Measurements from ENCODE around the gene MARK2. TPM values are rescaled to one million over a fixed set of nuclear protein-coding genes. Genes with fewer than 3 reads are reported as not detected.

Gene MARK2
- total RNA-seq, 1 donor from 2014 or later = 36.5 TPM

DNA sequence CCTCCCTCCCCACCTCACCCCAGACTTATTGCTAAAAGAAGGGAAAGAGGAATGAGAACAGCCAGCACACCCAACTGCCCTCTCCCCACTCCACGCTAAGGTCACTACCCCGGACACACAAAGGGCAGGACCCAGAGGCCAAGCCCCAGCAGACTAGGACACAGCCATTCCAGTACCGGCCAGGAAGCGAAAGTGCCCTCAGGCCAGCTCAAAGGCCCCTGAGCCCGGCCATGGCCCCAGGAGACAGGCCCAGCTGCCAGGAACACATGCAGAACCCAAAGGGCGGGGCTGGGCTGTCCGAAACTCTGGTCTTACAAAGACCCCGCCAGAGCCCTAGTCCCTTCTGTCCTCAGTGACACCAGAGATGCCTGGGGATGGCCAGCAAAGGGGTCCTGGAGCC lies 72.5 kb downstream of the MARK2 start:
- no peak overlapping the region for H3K27ac Mint-ChIP-seq
- no peak for DNase-seq (ENCODE audit: low spot score)
- intact Hi-C loops (cut with micrococcal nuclease) = no loop called here

DNA sequence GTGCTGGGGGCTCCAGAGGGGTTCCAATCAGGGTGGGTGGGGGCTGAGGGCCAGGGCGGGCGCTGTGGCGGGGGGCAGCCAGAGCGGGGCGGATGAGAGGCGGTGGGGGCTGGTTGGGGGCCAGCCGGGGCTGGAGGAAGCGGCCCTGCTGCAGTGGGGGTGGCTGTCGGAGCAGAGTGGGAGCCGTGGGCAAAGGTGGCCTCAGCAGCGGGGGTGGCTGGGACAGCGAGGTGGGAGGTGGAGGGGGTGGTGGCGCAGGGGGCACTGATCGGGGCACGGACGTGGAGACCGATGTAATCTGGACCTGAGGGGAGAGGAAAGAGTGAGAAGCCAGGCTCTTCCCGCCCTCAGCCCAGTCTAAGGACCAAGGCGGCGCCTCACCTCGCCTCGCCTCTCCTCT lies 73.0 kb downstream of the MARK2 start:
- DNase-seq (ENCODE audit: low spot score) = no peak
- intact Hi-C loops (cut with micrococcal nuclease) = no loop called here
- Mint-ChIP-seq H3K4me1 (ENCODE audit: low read depth) (no peaks in the 10 kb centered on the region), H3K4me3 (ENCODE audit: low read depth) (no peak overlapping the region), H3K27ac (no peak overlapping the region), H3K36me3 (ENCODE audit: low read depth) (peaks cover 8% of the 10 kb centered on the region), H3K9me3 (no peaks in the 10 kb centered on the region), H3K27me3 (ENCODE audit: low read depth) (peaks cover 4% of the 10 kb centered on the region)

More for the DNA sequence above, 72.5 kb downstream of the MARK2 start:
- Mint-ChIP-seq H3K4me1 (ENCODE audit: low read depth) (peaks cover 1% of the 10 kb centered on the region), H3K27me3 (ENCODE audit: low read depth) (peaks cover 4% of the 10 kb centered on the region), H3K36me3 (ENCODE audit: low read depth) (peaks cover 12% of the 10 kb centered on the region), H3K4me3 (ENCODE audit: low read depth) (no peak overlapping the region), H3K9me3 (no peaks in the 10 kb centered on the region)

DNA sequence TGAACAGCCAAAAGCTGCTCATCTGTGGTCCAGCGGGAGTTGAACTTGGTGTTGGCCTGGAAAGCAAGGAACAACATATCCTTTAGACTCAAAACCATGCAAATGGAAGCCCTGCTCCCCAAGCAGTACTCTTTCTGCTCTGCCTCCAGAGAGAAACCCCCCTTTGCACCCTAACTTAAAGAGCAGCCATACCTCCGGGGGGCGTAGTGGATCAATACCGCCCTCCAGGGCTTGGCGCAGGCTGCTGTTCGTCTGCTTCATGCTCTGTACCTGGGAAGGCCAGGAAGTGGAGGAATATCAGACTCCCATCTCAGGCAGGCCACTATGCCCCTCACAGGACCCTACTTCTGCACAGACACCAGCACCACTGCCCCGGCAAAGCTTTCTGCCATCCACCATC lies 73.8 kb downstream of the MARK2 start:
- Mint-ChIP-seq H3K36me3 (ENCODE audit: low read depth) (peaks cover 6% of the 10 kb centered on the region), H3K27me3 (ENCODE audit: low read depth) (peaks cover 6% of the 10 kb centered on the region), H3K4me1 (ENCODE audit: low read depth) (peaks cover 2% of the 10 kb centered on the region), H3K9me3 (no peaks in the 10 kb centered on the region), H3K4me3 (ENCODE audit: low read depth) (no peak overlapping the region), H3K27ac (no peak overlapping the region)
- intact Hi-C loops (cut with micrococcal nuclease) = no loop called here
- DNase-seq (ENCODE audit: low spot score) = no peak

DNA sequence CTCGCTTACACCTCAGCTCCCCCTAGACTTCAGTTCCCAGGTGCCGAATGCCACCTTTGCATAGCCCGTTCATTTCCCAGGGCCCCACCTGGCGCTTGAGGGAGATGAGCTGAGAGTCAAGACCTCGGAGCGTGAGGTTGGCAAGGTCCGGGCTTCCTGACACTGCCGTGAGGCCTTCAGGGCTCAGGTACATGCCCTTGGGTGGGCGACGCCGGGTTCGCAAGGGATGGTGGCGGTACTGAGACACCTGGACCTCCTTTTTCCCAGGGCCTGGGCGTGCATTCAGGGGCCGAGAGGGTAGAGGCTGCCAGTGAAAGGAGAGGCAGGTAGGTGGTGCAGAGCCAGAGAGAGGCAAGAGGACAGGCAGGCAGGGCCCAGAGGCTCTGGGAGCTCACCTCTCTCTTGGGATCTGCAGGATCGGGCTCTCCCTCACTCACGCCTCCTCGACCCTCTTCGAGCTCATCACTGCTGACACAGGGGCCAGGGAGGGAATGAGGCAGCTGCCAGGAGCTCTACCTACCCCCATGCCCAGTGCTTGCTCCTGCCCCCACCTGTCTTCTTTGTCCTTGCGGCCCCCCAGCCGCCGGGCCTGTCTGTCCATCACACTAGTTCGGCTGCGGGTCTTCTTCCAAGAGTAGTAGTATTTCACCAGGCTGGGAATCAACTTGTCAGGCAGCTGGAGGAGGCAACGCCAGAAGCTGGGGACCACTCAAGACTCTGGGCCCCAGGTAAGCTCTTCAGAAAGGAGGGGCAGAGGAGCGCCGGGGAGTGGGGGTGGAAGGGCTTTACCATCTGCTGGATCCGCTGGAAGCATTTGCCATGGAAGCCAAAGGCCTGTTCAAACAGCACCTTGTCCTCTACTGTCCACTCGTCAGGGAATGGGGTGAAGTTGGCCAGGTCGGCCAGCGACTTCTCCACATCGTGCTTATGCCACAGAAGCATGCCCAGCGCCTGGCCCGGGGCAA lies 75.2 kb downstream of the MARK2 start:
- Mint-ChIP-seq H3K27me3 (ENCODE audit: low read depth) (peaks cover 13% of the 10 kb centered on the region), H3K4me1 (ENCODE audit: low read depth) (peaks cover 4% of the 10 kb centered on the region), H3K4me3 (ENCODE audit: low read depth) (no peak overlapping the region), H3K27ac (no peak overlapping the region), H3K36me3 (ENCODE audit: low read depth) (peaks cover 6% of the 10 kb centered on the region), H3K9me3 (no peaks in the 10 kb centered on the region)
- intact Hi-C loops (cut with micrococcal nuclease) = no loop called here
- no peak for DNase-seq (ENCODE audit: low spot score)

DNA sequence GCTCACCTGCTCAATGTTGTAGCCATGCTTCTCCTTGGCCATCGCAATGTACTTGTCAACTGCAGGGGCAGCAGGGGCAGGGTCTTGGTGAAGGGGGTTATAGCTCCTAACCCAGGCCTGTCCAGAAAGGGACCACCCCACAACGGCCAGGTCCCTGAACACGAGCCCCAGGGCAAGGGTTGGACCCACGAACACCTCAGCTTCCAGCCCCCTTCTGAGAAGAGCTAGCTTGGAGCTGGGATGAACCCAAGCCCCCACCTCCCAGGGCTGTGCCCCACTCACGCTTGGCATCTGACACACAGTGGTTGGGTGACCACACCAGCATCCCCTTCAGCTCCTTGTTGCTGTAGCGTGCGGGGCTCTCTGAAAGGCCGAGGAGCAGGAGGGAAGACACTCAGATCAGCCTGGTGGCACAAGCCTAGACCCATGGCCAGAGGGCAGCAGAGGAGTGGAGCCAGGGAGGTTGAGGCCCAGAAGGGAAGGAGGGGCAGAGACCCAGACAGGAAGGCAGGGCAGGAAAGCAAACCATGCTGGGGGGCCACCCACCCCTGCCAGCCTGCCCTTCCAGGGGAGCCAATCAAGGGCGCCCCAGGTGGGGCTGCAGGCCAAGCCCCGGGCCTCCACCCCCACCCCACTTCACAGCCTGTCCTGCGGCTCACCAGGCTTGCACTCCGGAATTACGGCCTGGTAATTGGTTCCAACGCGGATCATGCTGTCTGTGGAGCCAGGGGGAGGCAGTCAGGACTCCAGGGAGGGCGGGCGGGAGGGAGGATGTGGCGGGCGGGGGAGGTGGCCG lies 76.2 kb downstream of the MARK2 start:
- H3K4me1 Mint-ChIP-seq (ENCODE audit: low read depth) = peaks cover 4% of the 10 kb centered on the region
- no peak overlapping the region for H3K27ac Mint-ChIP-seq
- H3K9me3 Mint-ChIP-seq = no peaks in the 10 kb centered on the region
- DNase-seq (ENCODE audit: low spot score) = no peak
- H3K27me3 Mint-ChIP-seq (ENCODE audit: low read depth) = peaks cover 13% of the 10 kb centered on the region
- peaks cover 4% of the 10 kb centered on the region for H3K36me3 Mint-ChIP-seq (ENCODE audit: low read depth)
- intact Hi-C loops (cut with micrococcal nuclease) = no loop called here
- peak overlapping the region; percentile 21 for H3K4me3 Mint-ChIP-seq (ENCODE audit: low read depth)

DNA sequence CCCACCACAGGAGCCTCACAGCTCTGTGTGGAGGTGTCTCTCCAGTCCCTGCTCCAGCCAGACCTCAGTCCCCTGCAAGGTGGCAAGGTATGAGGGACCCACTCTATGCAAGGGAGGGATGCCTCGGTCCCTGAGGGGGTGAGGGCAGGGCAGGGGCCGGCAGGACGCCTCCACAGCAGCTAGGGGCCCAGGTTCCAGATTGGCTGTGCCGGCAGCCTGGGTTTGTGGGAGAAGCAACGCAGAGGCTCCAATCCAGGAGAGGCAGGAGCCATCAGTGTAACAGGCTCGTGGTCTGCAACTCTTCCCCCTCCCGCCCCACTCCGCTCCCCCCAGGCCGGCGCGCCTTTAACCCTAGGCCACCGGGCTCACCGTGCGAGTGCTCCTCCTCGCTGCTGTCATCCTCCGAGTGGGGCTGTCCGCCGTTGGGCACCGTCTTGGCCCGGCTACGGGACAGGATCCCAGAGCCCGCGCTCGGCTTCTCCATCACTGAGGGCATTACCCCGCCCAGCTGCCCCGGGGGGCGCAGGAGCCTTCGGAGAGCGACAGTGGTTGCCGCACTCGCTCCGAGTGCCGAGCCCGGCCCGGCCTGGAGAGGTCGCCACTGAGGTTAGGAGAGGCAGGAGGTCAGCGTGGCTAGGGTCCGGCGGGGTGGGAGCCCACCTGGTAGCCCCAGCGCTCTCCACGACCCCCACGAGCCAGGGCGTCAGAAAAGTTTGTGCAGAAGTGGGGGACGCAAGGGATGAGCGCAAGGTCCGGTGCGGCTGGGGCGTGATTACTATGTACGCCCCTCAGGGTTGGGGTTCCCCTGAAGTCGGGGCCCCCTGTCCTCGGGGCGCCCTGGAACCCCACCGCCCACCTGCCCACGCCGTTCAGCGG lies 77.3 kb downstream of the MARK2 start:
- Mint-ChIP-seq H3K9me3 (no peaks in the 10 kb centered on the region), H3K4me1 (ENCODE audit: low read depth) (peaks cover 4% of the 10 kb centered on the region), H3K27ac (no peak overlapping the region), H3K27me3 (ENCODE audit: low read depth) (peaks cover 13% of the 10 kb centered on the region), H3K36me3 (ENCODE audit: low read depth) (no peaks in the 10 kb centered on the region), H3K4me3 (ENCODE audit: low read depth) (peak overlapping the region; percentile 77)
- no peak for DNase-seq (ENCODE audit: low spot score)
- intact Hi-C loops (cut with micrococcal nuclease) = no loop called here

DNA sequence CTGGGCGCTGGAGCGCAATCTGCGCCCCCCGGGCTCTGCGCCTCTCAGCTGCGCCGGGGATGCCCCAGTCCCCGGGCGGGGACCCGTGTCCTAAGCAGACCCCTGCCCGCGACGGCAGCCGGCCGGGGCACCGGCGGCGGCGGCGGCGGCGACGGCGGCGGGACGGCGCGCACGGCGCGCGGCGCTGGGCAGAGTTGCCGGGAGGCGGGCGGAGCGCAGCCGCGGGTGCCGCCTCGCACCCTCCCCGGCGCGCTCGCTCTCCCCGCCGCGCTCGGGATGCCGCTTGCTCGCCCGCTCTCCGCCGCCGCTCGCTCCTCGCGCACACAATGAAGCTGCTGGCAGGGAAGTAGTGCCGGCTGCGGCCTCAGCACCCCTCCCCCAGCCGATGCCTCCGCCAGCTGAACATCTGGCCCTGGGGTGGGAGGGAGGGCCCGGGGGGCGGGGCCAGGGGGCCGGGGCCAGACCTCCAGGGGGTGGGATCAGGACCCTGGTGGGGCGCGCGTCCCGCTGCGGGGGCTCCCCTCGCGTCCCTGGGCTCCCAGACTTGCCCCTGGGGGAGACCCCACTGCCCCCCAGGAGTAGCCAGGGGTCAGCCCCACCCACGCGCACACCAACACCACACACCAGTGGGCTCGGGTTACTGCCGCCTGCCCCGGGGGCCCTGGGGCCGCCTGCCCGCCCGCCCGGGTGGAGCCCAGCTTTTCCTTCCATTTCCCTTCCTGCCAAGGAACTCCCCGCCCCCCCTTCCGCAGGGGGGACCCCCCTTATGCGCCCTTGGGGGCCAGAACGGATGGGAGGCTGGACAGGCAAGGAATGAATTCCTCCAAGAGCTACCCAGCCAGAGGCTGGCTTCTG lies 78.2 kb downstream of the MARK2 start, which contains the start of gene RCOR2:
TSS of gene RCOR2 (minus strand) at position 328 of the 855 bp plus-strand sequence. CDS start 708 bp downstream, outside the sequence.
- Mint-ChIP-seq H3K9me3 (no peaks in the 10 kb centered on the region), H3K27me3 (ENCODE audit: low read depth) (peaks cover 15% of the 10 kb centered on the region), H3K4me1 (ENCODE audit: low read depth) (peaks cover 4% of the 10 kb centered on the region), H3K4me3 (ENCODE audit: low read depth) (peak within 1 kb of the TSS; percentile 77), H3K36me3 (ENCODE audit: low read depth) (no peaks in the 10 kb centered on the region), H3K27ac (no peak within 1 kb of the TSS)
- peak; percentile 54 for DNase-seq (ENCODE audit: low spot score)
- intact Hi-C loops (cut with micrococcal nuclease) = no loop called here

DNA sequence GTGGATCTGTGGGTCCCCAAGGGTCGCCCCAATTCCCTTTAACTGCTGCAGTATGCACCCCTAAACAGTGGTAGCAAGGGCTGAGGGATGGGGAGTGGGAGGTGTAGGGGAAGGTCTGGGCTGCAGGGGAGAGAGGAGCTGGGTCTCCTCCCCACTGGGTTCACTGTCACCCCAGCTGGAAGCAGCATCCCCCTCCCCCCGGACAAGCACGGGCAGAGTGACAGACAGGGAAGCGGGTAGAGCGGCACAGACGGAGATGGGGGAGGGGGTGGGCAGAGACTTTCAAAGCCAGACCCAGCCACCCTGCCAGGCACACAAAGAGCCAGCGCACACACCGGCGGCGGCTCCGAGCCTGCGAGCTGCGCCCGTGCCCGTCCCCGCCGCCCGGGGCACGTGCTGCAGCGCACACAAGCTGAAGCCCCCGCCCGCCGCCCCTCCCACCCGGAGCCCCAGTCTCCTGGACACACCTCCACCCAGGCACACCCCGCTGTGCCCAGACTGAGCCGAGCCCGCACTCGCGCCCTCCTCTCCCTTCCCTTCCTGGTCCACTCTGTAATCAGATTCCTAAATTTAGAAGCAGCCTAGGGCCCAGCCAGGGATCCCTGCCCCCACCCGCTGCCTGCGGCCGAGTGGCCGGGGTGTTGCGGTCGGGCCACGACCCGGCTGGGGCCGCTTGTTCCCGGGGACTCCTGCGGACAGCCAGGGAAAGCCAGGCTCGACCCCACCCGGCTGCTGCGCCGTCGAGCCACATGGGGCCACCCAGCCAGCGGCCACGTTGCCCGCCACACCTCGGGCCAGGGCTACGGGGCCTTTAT lies 79.0 kb downstream of the MARK2 start:
- no peaks in the 10 kb centered on the region for H3K9me3 Mint-ChIP-seq
- H3K4me1 Mint-ChIP-seq (ENCODE audit: low read depth) = peaks cover 4% of the 10 kb centered on the region
- no peak for DNase-seq (ENCODE audit: low spot score)
- no peaks in the 10 kb centered on the region for H3K36me3 Mint-ChIP-seq (ENCODE audit: low read depth)
- H3K27ac Mint-ChIP-seq = no peak overlapping the region
- H3K4me3 Mint-ChIP-seq (ENCODE audit: low read depth) = peak overlapping the region; percentile 37
- H3K27me3 Mint-ChIP-seq (ENCODE audit: low read depth) = peaks cover 23% of the 10 kb centered on the region
- intact Hi-C loops (cut with micrococcal nuclease) = no loop called here

DNA sequence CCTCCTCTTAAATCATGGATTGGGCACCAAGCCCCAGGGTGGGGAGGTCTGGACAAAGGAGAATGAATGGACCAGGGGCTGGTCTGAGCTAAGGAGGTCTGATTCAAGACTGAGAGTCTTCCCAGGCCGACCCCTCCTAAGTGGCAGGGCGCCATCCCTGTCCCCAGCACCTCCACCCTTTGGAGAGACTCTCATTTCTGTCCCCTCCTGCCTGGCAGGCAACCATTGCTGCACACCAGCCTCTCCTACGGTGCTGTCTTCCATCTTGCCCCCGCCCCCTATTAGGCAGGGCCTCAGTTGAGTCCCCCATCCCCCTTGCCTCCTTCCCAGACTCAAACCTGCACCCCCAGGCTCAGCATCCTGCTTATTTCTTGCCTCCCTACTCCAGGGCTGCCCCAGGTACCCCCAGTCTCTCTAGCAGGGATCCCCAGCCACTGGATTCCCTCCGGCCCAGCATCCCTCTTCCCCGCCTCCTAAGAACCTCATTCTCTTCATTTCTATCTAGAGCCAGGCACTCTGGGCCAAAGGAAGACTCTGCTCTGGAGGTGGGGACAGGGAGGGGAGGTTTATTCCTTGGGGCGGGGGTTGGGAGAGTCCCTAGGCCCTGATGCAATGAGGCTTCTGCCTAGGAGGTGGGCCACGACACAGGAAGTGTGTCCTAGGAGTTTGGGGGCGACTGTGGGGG lies 79.7 kb downstream of the MARK2 start:
- H3K27me3 Mint-ChIP-seq (ENCODE audit: low read depth) = peaks cover 30% of the 10 kb centered on the region
- no peaks in the 10 kb centered on the region for H3K9me3 Mint-ChIP-seq
- intact Hi-C loops (cut with micrococcal nuclease) = no loop called here
- H3K27ac Mint-ChIP-seq = no peak overlapping the region
- DNase-seq (ENCODE audit: low spot score) = no peak
- H3K36me3 Mint-ChIP-seq (ENCODE audit: low read depth) = no peaks in the 10 kb centered on the region
- H3K4me3 Mint-ChIP-seq (ENCODE audit: low read depth) = peak overlapping the region; percentile 9
- H3K4me1 Mint-ChIP-seq (ENCODE audit: low read depth) = peaks cover 4% of the 10 kb centered on the region

DNA sequence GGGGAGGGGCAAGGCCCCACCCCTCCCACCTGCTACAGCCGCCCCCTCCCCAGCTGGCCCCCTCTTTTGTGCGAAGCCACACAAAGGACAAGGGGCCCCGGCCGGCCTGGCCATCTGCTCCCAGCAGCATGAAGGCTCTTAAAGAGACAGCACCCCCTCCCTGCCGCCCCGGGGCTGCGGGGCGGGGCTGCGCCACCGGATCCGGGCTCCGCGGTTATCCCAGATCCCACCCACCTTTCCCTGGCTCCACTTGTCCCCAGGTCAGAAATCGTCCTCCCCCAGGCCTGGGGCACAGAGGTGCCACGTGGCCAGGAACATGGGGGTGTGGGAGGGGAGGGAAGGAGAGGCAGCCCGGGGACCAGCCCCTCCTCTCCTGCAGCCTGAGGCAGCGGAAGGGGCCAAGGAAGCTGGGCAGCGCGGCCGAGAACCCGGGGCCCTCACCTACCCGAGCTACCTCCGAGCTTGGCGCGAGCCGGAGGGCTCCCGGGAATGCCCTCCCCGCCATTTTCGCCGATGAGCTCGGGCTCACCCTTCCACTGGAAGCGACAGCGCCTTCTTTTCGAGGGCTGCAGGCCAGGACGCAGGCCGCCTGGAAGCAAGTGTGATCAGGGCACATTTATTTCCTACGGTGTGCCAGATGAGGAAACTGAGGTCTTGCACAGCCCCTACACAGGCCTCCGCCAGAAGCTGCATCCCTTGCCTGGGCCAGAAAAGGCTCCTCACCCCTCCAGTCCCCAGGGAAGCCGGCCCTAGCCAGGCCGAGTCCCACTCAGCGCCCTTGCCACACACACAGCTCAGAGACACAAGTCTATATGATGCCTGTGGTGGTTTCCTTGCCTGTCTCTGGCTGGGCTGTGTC lies 80.6 kb downstream of the MARK2 start:
- Mint-ChIP-seq H3K36me3 (ENCODE audit: low read depth) (no peaks in the 10 kb centered on the region), H3K9me3 (no peaks in the 10 kb centered on the region), H3K27me3 (ENCODE audit: low read depth) (peaks cover 34% of the 10 kb centered on the region), H3K4me3 (ENCODE audit: low read depth) (no peak overlapping the region), H3K4me1 (ENCODE audit: low read depth) (peaks cover 4% of the 10 kb centered on the region), H3K27ac (no peak overlapping the region)
- intact Hi-C loops (cut with micrococcal nuclease) = no loop called here
- DNase-seq (ENCODE audit: low spot score) = no peak
